RCC 7860 (cell line): ENCODE measurements around the gene WNT6.

ENCODE experiments used
- DNase-seq: peaks from one replicate; pipeline ENCODE4 v3.0.0-alpha.2; 2015; ENCODE audit warnings: low spot score
- FAIRE-seq: peaks from 2 replicates; lab custom pipeline; 2012; peaks lifted over from hg19 to GRCh38; lab: Jason Lieb, UNC

WNT6 gene

DNA sequence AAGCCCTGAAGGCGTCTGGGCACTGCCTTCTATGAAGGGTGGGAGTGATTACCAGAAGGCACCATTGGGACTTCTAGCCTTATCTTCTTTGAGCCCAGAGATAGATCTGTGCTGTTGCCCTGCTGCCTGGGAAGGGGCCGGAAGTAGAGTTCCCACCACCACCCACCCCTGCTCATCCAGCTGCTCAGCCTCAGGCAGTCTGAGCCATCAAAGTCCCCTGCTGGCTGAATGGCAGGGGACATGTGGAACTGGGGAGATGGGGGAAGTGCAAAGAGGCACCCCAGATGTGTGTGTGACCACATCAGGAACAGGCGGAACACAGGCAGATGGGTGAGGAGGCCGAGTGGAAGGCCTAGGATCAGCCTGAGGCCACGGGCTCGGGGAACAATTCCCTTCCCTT is 17.7 kb downstream of the WNT6 start:
- DNase-seq (no peak), FAIRE-seq (no peak)

DNA sequence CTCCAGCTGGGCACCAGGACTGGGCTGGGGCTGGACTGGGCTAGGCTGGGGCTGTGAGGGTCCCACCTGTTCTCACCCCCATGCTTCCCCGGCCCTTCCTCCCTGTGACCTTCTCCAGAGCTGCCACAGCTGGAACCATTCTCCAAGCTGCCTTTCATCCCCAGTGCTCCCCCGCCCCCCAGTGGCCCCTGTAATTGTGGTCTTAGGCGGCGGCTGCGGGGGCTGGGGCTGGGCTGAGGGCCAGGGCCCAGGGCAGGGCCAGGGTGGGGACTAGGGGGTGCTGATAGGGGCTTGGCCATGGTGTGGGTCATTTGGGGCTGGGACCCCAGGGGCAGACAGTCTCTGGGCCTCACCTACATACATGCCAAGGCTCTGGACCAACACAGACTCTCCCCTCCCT is 18.3 kb downstream of the WNT6 start:
- DNase-seq (no peak), FAIRE-seq (no peak)

- FAIRE-seq (no peak), DNase-seq (no peak)
These were observed 18.9 kb downstream of the WNT6 start for GRCh38 chr2:218878486-218878885.

DNA sequence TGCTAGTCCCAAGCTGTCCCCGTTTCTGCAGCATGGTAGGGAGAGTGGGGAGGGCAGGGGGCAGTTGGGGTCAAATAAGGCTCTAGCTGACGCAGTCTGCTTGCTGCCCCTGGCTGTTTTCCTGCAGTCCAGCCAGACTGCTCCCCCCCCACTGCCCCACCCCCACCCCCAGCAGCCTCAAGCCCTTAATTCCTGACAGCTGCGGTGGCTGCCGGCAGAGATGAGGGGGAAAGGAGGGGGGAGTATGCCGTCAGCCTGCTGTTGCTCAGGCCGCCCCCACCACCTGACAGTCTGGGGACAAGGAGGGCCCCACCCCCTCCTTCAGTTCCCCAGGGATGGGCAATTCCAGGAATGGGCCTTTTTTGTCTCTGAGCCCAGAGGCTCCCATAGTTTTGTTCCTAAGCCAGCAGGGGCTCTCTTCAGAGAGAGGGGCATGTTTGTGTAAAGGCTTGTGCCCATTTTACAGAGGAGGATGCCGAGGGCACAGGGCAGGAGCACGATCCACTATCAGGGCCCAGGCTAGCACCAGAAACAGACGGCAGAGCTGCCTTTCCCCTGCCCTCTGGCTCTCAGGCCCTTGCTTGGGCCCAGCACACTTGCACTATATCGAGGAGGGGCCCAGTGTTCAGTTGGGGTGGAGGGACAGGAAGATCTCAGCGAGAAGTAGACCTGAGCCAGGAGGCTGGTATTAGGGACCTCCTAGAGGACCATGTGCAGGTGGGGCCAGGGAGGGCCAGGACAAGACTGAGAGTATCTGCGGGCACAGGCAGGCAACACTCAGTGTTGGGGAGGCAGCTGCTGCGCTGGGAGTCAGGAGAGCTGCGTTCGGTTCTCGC is 19.5 kb downstream of the WNT6 start:
- DNase-seq (no peak), FAIRE-seq (no peak)

DNA sequence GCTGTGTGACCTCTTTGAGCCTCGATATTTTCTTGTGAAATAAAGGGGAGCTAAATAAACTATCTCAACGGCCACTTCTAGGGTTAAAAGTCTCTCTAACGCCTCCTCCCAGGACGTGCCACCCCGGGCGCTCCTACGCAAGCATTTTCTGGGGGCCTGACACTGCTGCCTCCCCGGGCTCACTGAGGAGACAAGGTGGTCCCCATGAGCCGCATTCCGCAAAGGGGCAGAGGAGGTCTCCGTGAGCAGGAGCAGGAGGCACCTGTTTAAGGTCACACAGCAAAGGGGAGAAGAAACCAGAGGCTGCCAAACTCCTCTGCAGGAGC is 20.1 kb downstream of the WNT6 start:
- no peak for FAIRE-seq

GRCh38 chr2:218880102-218880858 is 20.7 kb downstream of the WNT6 start, which contains the start of gene WNT10A:
WNT10A (plus strand) TSS chr2:218880852; CDS start chr2:218880996, 144 bp downstream.
- no peak for DNase-seq
- FAIRE-seq = no peak

More for the DNA sequence above, 20.1 kb downstream of the WNT6 start:
- DNase-seq = no peak

DNA sequence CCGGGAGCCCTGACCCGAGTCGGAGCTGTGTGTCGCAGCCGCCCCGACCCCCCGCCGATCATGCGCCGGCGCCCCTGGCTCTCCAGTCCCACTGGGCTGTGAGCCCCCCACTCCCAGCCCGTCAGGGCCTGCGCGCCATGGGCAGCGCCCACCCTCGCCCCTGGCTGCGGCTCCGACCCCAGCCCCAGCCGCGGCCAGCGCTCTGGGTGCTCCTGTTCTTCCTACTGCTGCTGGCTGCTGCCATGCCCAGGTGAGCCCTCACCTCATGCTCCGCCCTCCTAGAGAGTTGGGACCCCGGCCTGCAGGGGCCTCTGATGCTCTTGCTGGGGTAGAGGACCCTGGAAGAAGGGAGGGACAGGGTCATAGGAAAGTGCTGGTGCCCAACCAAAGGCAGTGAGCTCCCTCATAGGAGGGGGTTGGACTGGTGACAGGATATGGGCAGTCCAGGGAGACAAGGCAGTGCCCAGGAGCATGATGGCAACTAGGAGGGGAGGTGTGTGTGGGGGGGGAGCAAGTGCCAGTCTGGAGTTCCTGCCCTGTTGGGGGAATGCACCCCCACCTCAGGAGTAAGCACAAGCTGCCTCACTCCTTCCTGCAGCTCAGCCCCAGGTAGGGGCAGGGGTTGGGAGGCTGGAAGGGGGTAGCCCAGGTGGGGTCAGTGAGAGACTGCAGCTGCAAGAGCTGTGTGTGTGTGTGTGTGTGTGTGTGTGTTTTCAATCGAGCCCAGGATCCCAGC is 21.4 kb downstream of the WNT6 start:
- no peak for DNase-seq
- no peak for FAIRE-seq

DNA sequence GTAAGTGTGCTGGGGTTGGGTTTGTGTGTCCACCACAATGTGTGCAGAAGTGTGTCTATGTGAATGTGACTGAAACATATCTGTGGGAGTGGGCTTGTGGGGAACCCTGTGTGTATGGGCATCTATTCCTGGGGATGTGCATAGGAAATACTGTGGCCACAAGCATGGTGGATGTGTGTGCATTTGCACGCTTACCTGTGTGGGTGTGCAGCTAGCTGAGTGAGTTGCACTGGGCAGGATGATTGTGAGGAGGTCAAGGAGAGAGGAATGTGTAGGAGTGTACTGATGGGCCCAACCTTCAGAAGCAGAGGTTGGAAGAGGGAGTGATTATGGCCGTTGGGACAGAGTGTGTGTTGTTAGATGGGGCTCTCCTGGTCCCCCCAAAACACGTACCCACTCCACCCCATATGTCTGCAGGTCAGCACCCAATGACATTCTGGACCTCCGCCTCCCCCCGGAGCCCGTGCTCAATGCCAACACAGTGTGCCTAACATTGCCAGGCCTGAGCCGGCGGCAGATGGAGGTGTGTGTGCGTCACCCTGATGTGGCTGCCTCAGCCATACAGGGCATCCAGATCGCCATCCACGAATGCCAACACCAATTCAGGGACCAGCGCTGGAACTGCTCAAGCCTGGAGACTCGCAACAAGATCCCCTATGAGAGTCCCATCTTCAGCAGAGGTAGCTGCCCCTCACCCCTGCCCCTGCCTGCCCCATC is 22.3 kb downstream of the WNT6 start:
- FAIRE-seq = no peak

GRCh38 chr2:218882461-218882816 is 22.8 kb downstream of the WNT6 start:
- FAIRE-seq = no peak

More for the DNA sequence above, 22.3 kb downstream of the WNT6 start:
- no peak for DNase-seq

GRCh38 chr2:218882866-218883366 is 23.3 kb downstream of the WNT6 start:
- FAIRE-seq (no peak), DNase-seq (peak; percentile 41)

More at GRCh38 chr2:218882461-218882816, 22.8 kb downstream of the WNT6 start:
- DNase-seq = no peak

- no peak for DNase-seq
- no peak for FAIRE-seq
These were observed 24.2 kb downstream of the WNT6 start for GRCh38 chr2:218883491-218884490.

- DNase-seq (no peak), FAIRE-seq (no peak)
These were observed 24.9 kb downstream of the WNT6 start for GRCh38 chr2:218884519-218884918.

DNA sequence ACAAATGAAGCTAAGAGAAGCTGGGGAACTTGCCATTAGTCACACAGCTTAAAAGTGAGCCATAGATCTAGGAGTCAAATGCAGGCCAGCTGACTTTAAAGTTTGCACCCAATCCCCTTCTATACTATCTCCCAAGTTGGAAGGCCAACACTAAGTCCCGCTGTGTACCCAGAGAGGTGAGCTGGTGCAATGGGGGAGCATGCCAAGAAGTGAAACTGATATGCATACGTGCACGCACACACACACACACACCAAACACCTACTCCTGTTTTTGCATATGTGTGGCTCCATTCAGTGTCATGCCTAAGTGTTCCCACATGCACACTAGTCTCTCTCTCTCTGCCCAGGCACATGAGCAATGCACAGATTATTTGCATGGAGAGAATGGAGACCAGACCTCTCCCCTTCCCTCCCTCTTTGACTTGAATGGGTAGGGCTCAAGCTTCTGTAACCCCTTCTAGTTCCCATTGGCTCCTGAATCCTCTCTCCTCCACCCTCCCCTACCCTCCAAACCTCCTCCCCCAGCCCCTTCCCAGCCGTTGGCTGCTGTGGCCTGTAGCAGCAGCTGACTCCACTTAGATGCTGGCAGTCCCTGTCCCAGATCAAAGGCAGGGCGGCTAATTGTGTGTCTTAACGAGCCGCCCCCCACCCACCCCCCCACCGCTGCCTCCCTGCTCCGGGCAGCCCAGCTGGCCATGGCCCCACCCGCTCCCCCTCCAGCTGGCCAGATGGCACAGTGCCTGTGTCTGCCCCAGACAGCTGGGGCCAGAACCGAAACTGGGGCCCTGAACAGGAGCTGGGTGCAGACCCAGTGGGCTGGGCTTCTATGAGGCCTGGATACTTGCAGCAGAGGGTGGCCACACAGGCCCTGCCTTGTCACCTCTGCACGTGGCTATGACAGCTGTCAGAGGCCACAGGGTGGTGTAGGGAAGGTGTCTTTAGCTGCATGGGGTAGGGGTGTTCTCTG is 26.7 kb downstream of the WNT6 start:
- no peak for FAIRE-seq

DNA sequence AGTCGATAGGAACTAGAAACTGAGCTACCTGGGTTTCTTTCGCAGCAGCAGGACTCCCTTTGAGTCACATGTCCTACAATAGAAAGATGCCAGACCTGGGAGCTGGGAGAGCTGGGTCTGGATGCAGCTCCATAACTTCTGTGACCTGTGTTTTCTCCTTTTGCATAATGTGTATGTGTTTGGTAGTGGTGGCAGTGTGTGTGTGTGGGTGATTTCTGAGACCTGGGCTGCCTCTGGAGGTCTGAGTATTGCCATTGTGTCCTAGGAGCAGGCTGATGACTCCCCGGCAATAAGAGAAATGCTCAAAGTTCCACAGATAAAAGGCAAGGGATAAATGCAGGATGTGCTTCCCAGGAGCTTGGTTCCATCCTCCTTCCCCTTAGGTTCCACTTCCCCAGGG is 27.5 kb downstream of the WNT6 start:
- DNase-seq (no peak), FAIRE-seq (no peak)

More for the DNA sequence above, 26.7 kb downstream of the WNT6 start:
- DNase-seq = no peak

DNA sequence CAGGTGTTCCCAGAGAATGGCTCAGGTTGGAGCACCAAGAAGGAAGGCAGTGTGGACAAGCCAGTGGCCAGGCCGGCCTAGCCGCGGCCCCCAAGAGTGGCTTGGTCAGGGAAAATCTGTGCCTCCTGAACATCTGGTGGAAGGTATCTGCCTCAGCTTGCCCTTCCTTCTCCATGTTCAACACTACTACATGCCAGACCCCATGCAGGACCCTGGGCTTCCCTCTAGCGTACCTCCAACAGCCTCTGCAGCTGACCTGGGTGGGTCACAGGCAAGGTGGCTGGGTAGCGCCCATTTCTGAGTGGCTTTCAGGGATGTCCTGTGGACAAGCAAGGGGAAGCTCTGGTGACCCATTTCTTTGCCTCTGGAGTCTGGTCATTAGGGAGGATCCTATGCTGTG is 28.7 kb downstream of the WNT6 start:
- DNase-seq (no peak), FAIRE-seq (no peak)

DNA sequence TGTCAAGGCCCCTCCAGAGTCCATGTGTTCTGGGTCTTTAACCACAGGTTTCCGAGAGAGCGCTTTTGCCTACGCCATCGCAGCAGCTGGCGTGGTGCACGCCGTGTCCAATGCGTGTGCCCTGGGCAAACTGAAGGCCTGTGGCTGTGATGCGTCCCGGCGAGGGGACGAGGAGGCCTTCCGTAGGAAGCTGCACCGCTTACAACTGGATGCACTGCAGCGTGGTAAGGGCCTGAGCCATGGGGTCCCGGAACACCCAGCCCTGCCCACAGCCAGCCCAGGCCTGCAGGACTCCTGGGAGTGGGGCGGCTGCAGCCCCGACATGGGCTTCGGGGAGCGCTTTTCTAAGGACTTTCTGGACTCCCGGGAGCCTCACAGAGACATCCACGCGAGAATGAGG is 30.3 kb downstream of the WNT6 start:
- FAIRE-seq = no peak
- DNase-seq = no peak

GRCh38 chr2:218890369-218890768 is 30.8 kb downstream of the WNT6 start:
- DNase-seq (no peak), FAIRE-seq (no peak)
